Activated naive CD8-positive, alpha-beta T cell treated with anti-CD3 and anti-CD28 coated beads for 36 hours (primary cell): Measurements from ENCODE around the gene SYK. TPM values are rescaled to one million over a fixed set of nuclear protein-coding genes. Genes with fewer than 3 reads are reported as not detected.

Experiments
- DNase-seq: peaks from one replicate; pipeline ENCODE4 v3.0.0; 2021
- H3K27ac Mint-ChIP-seq: one replicate; pipeline ENCODE4 v1.8.0; 2022; ENCODE audit warnings: mild to moderate bottlenecking, moderate library complexity, mixed read lengths
- H3K27me3 Mint-ChIP-seq: one replicate; pipeline ENCODE4 v1.8.0; 2022; ENCODE audit warnings: mild to moderate bottlenecking, mixed read lengths
- H3K36me3 Mint-ChIP-seq: one replicate; pipeline ENCODE4 v1.8.0; 2021; ENCODE audit warnings: mild to moderate bottlenecking, mixed read lengths
- H3K4me1 Mint-ChIP-seq: one replicate; pipeline ENCODE4 v1.8.0; 2021; ENCODE audit warnings: mixed read lengths
- H3K4me3 Mint-ChIP-seq: one replicate; pipeline ENCODE4 v1.8.0; 2022; ENCODE audit warnings: mild to moderate bottlenecking, moderate library complexity, mixed read lengths
- H3K9me3 Mint-ChIP-seq: one replicate; pipeline ENCODE4 v1.8.0; 2022; ENCODE audit warnings: mixed read lengths
- total RNA-seq, 2 experiments: library from RNA; stranded (reverse); gene quantifications; one replicate each; pipeline ENCODE4 v1.2.3, GENCODE V29; 2021

The SYK gene
- total RNA-seq, 2 experiments from 2014 or later, result 0.37 to 0.48 TPM

GRCh38 chr9:90842996-90843395 lies 41.4 kb downstream of the SYK start:
- Mint-ChIP-seq H3K4me3 (no peak overlapping the region), H3K4me1 (no peaks in the 10 kb centered on the region), H3K27me3 (no peaks in the 10 kb centered on the region), H3K27ac (no peak overlapping the region), H3K36me3 (no peaks in the 10 kb centered on the region), H3K9me3 (no peaks in the 10 kb centered on the region)
- no peak for DNase-seq

GRCh38 chr9:90843525-90843924 lies 41.9 kb downstream of the SYK start:
- no peak overlapping the region for H3K4me3 Mint-ChIP-seq
- no peak overlapping the region for H3K27ac Mint-ChIP-seq
- H3K9me3 Mint-ChIP-seq, result no peaks in the 10 kb centered on the region
- H3K4me1 Mint-ChIP-seq, result no peaks in the 10 kb centered on the region
- no peaks in the 10 kb centered on the region for H3K36me3 Mint-ChIP-seq
- no peak for DNase-seq
- H3K27me3 Mint-ChIP-seq, result no peaks in the 10 kb centered on the region

- no peaks in the 10 kb centered on the region for H3K9me3 Mint-ChIP-seq
- H3K4me3 Mint-ChIP-seq, result no peak overlapping the region
- no peaks in the 10 kb centered on the region for H3K36me3 Mint-ChIP-seq
- no peaks in the 10 kb centered on the region for H3K4me1 Mint-ChIP-seq
- H3K27me3 Mint-ChIP-seq, result no peaks in the 10 kb centered on the region
- no peak overlapping the region for H3K27ac Mint-ChIP-seq
- DNase-seq, result no peak
Measured at GRCh38 chr9:90844326-90844725, 42.7 kb downstream of the SYK start.

- no peak for DNase-seq
- H3K36me3 Mint-ChIP-seq, result no peaks in the 10 kb centered on the region
- no peaks in the 10 kb centered on the region for H3K27me3 Mint-ChIP-seq
- H3K27ac Mint-ChIP-seq, result no peak overlapping the region
- no peaks in the 10 kb centered on the region for H3K9me3 Mint-ChIP-seq
- H3K4me1 Mint-ChIP-seq, result no peaks in the 10 kb centered on the region
- H3K4me3 Mint-ChIP-seq, result no peak overlapping the region
Measured at GRCh38 chr9:90846770-90847419, 45.3 kb downstream of the SYK start.

- Mint-ChIP-seq H3K36me3 (no peaks in the 10 kb centered on the region), H3K27ac (no peak overlapping the region), H3K9me3 (no peaks in the 10 kb centered on the region), H3K4me1 (no peaks in the 10 kb centered on the region), H3K27me3 (no peaks in the 10 kb centered on the region), H3K4me3 (no peak overlapping the region)
- no peak for DNase-seq
Measured at GRCh38 chr9:90847971-90848370, 46.4 kb downstream of the SYK start.

GRCh38 chr9:90848866-90849265 lies 47.2 kb downstream of the SYK start:
- Mint-ChIP-seq H3K4me3 (no peak overlapping the region), H3K9me3 (no peaks in the 10 kb centered on the region), H3K36me3 (no peaks in the 10 kb centered on the region), H3K4me1 (no peaks in the 10 kb centered on the region), H3K27ac (no peak overlapping the region), H3K27me3 (no peaks in the 10 kb centered on the region)
- DNase-seq, result no peak

- no peak overlapping the region for H3K27ac Mint-ChIP-seq
- H3K36me3 Mint-ChIP-seq, result no peaks in the 10 kb centered on the region
- no peaks in the 10 kb centered on the region for H3K27me3 Mint-ChIP-seq
- no peak overlapping the region for H3K4me3 Mint-ChIP-seq
- H3K4me1 Mint-ChIP-seq, result no peaks in the 10 kb centered on the region
- H3K9me3 Mint-ChIP-seq, result no peaks in the 10 kb centered on the region
- DNase-seq, result no peak
Measured at GRCh38 chr9:90851444-90851843, 49.8 kb downstream of the SYK start.

GRCh38 chr9:90853945-90854344 lies 52.3 kb downstream of the SYK start:
- Mint-ChIP-seq H3K4me3 (no peak overlapping the region), H3K4me1 (peaks cover 7% of the 10 kb centered on the region), H3K9me3 (no peaks in the 10 kb centered on the region), H3K36me3 (no peaks in the 10 kb centered on the region), H3K27me3 (no peaks in the 10 kb centered on the region), H3K27ac (no peak overlapping the region)
- DNase-seq, result no peak

- Mint-ChIP-seq H3K27me3 (peaks cover 3% of the 10 kb centered on the region), H3K36me3 (no peaks in the 10 kb centered on the region), H3K27ac (no peak overlapping the region), H3K4me1 (peaks cover 9% of the 10 kb centered on the region), H3K4me3 (no peak overlapping the region), H3K9me3 (no peaks in the 10 kb centered on the region)
- DNase-seq, result no peak
Measured at GRCh38 chr9:90854637-90855175, 53.1 kb downstream of the SYK start.

- no peaks in the 10 kb centered on the region for H3K36me3 Mint-ChIP-seq
- no peak overlapping the region for H3K27ac Mint-ChIP-seq
- no peak for DNase-seq
- no peak overlapping the region for H3K4me3 Mint-ChIP-seq
- peaks cover 9% of the 10 kb centered on the region for H3K4me1 Mint-ChIP-seq
- H3K27me3 Mint-ChIP-seq, result peaks cover 3% of the 10 kb centered on the region
- H3K9me3 Mint-ChIP-seq, result no peaks in the 10 kb centered on the region
Measured at GRCh38 chr9:90855208-90855902, 53.7 kb downstream of the SYK start.

- Mint-ChIP-seq H3K4me3 (no peak overlapping the region), H3K27me3 (peaks cover 3% of the 10 kb centered on the region), H3K9me3 (no peaks in the 10 kb centered on the region), H3K4me1 (peaks cover 9% of the 10 kb centered on the region), H3K27ac (no peak overlapping the region), H3K36me3 (no peaks in the 10 kb centered on the region)
- no peak for DNase-seq
Measured at GRCh38 chr9:90857091-90857490, 55.5 kb downstream of the SYK start.

GRCh38 chr9:90857855-90858254 lies 56.2 kb downstream of the SYK start:
- Mint-ChIP-seq H3K27ac (no peak overlapping the region), H3K27me3 (peaks cover 3% of the 10 kb centered on the region), H3K4me3 (no peak overlapping the region), H3K9me3 (no peaks in the 10 kb centered on the region), H3K36me3 (no peaks in the 10 kb centered on the region), H3K4me1 (peaks cover 9% of the 10 kb centered on the region)
- DNase-seq, result no peak

- DNase-seq, result no peak
- Mint-ChIP-seq H3K36me3 (no peaks in the 10 kb centered on the region), H3K27me3 (peaks cover 3% of the 10 kb centered on the region), H3K27ac (no peak overlapping the region), H3K9me3 (no peaks in the 10 kb centered on the region), H3K4me3 (no peak overlapping the region), H3K4me1 (peaks cover 9% of the 10 kb centered on the region)
Measured at GRCh38 chr9:90858457-90858901, 56.9 kb downstream of the SYK start.

GRCh38 chr9:90860382-90860781 lies 58.8 kb downstream of the SYK start:
- no peaks in the 10 kb centered on the region for H3K9me3 Mint-ChIP-seq
- H3K27me3 Mint-ChIP-seq, result peaks cover 3% of the 10 kb centered on the region
- H3K27ac Mint-ChIP-seq, result no peak overlapping the region
- H3K4me1 Mint-ChIP-seq, result peaks cover 18% of the 10 kb centered on the region
- no peak overlapping the region for H3K4me3 Mint-ChIP-seq
- no peak for DNase-seq
- H3K36me3 Mint-ChIP-seq, result no peaks in the 10 kb centered on the region

- Mint-ChIP-seq H3K4me3 (no peak overlapping the region), H3K4me1 (peaks cover 18% of the 10 kb centered on the region), H3K36me3 (no peaks in the 10 kb centered on the region), H3K27ac (no peak overlapping the region), H3K9me3 (no peaks in the 10 kb centered on the region), H3K27me3 (peaks cover 3% of the 10 kb centered on the region)
- DNase-seq, result no peak
Measured at GRCh38 chr9:90860826-90861225, 59.2 kb downstream of the SYK start.

- H3K4me1 Mint-ChIP-seq, result peaks cover 18% of the 10 kb centered on the region
- no peak overlapping the region for H3K27ac Mint-ChIP-seq
- no peaks in the 10 kb centered on the region for H3K9me3 Mint-ChIP-seq
- peaks cover 3% of the 10 kb centered on the region for H3K27me3 Mint-ChIP-seq
- no peak for DNase-seq
- H3K4me3 Mint-ChIP-seq, result no peak overlapping the region
- no peaks in the 10 kb centered on the region for H3K36me3 Mint-ChIP-seq
Measured at GRCh38 chr9:90861380-90861779, 59.8 kb downstream of the SYK start.
